Esophagus squamous epithelium (tissue), 4 donors: Measurements from ENCODE around the gene FRMD4A.

Experiments
- CTCF ChIP-seq, 6 experiments: fragments of 450-650 bp in 4 of 6; fragments of 200-600 bp in 2 of 6; sonication (generic) in 2 of 6; IDR thresholded peaks; one replicate each; pipeline ENCODE4 v1.5.1; 2016 to 2019; ENCODE audit warnings: antibody characterized with exemption in 6 of 6, mild to moderate bottlenecking in 4 of 6, moderate library complexity in 4 of 6
- POLR2A ChIP-seq, 4 donors: fragments of 450-650 bp; IDR thresholded peaks; one replicate each; pipeline ENCODE4 v1.6.1; 2017; ENCODE audit warnings: antibody characterized with exemption in 4 of 4, mild to moderate bottlenecking in 4 of 4, moderate library complexity in 3 of 4

GRCh38 chr10:14099885-14100284 lies 230.8 kb downstream of the FRMD4A start:
- no peak for TF ChIP-seq CTCF (IDR thresholded peaks at IDR 0.05)
- no peak for TF ChIP-seq POLR2A (IDR thresholded peaks at IDR 0.05)
